Keratinocyte (primary cell): ENCODE results near the gene MEX3C. TPM values are rescaled to one million over a fixed set of nuclear protein-coding genes. Genes with fewer than 3 reads are reported as not detected.

Experiments
- DNase-seq: peaks from one replicate; pipeline ENCODE4 v3.0.0-alpha.2; 2011; ENCODE audit warnings: low read depth, missing footprints, low spot score
- FAIRE-seq: peaks from 2 replicates; lab custom pipeline; 2011; peaks lifted over from hg19 to GRCh38; lab: Jason Lieb, UNC
- H2AFZ ChIP-seq: 2 replicates; pipeline ENCODE4 v1.6.0; 2012; ENCODE audit warnings: low read length, control low read depth, inconsistent platforms; ENCODE audit not compliant: control insufficient read depth
- H3K27ac ChIP-seq: 2 replicates; pipeline ENCODE4 v1.5.1; 2011; ENCODE audit warnings: low read length; ENCODE audit not compliant: control insufficient read depth, insufficient read depth
- H3K27me3 ChIP-seq: 3 replicates; pipeline ENCODE4 v1.6.0; 2011; ENCODE audit warnings: low read length; ENCODE audit not compliant: control insufficient read depth, insufficient read depth; ENCODE audit errors: extremely low read depth
- H3K36me3 ChIP-seq, 2 experiments: 2 replicates in 1 of 2; 3 replicates in 1 of 2; pipeline ENCODE4 v1.5.1; 2011; ENCODE audit warnings: low read length in 2 of 2, mild to moderate bottlenecking in 1 of 2; ENCODE audit not compliant: control insufficient read depth in 2 of 2, insufficient read depth in 2 of 2; ENCODE audit errors: extremely low read depth in 1 of 2
- H3K4me1 ChIP-seq: 3 replicates; pipeline ENCODE4 v1.5.1; 2011; ENCODE audit warnings: low read length; ENCODE audit not compliant: control insufficient read depth, insufficient read depth; ENCODE audit errors: extremely low read depth
- H3K4me2 ChIP-seq: 3 replicates; pipeline ENCODE4 v1.6.0; 2011; ENCODE audit warnings: low read depth, low read length; ENCODE audit not compliant: control insufficient read depth, insufficient read depth; ENCODE audit errors: extremely low read depth
- H3K4me3 ChIP-seq, 3 experiments: fragments of 200-600 bp in 1 of 3; sonication (generic) in 1 of 3; 2 replicates in 2 of 3; 3 replicates in 1 of 3; pipeline ENCODE4 v1.5.1; 2011 to 2016; ENCODE audit warnings: low read length in 3 of 3, mild to moderate bottlenecking in 3 of 3, control low read depth in 2 of 3, inconsistent platforms in 1 of 3, low read depth in 1 of 3, mixed read lengths in 1 of 3, mixed run types in 1 of 3, moderate library complexity in 1 of 3; ENCODE audit not compliant: control insufficient read depth in 2 of 3, insufficient read depth in 2 of 3; ENCODE audit errors: extremely low read depth in 1 of 3
- H3K79me2 ChIP-seq: 2 replicates; pipeline ENCODE4 v1.6.0; 2012; ENCODE audit warnings: low read length; ENCODE audit not compliant: control insufficient read depth, insufficient read depth
- H3K9ac ChIP-seq: 3 replicates; pipeline ENCODE4 v1.6.0; 2011; ENCODE audit warnings: low read length; ENCODE audit not compliant: control insufficient read depth, insufficient read depth; ENCODE audit errors: extremely low read depth
- H3K9me1 ChIP-seq: 3 replicates; pipeline ENCODE4 v1.6.0; 2011; ENCODE audit warnings: low read length; ENCODE audit not compliant: control insufficient read depth, insufficient read depth; ENCODE audit errors: extremely low read depth
- H3K9me3 ChIP-seq: 2 replicates; pipeline ENCODE4 v1.5.1; 2012; ENCODE audit warnings: low read depth, low read length; ENCODE audit not compliant: control insufficient read depth
- H4K20me1 ChIP-seq: 3 replicates; pipeline ENCODE4 v1.6.0; 2011; ENCODE audit warnings: low read length; ENCODE audit not compliant: control insufficient read depth, insufficient read depth; ENCODE audit errors: extremely low read depth
- EZH2 ChIP-seq: IDR thresholded peaks from one replicate; pipeline ENCODE4 v1.6.1; 2012; ENCODE audit warnings: inconsistent platforms, mild to moderate bottlenecking, low read length, moderate library complexity
- dilution Hi-C: fragments of 300-500 bp; cut with MboI; formaldehyde crosslinking; loops from one replicate; pipeline ENCODE4 v1.7.0; 2020; ENCODE audit warnings: low sequenced_read_pairs; ENCODE audit not compliant: extremely low pct_ligation_motif_present
- polyA plus RNA-seq, 5 experiments: library from polyadenylated mRNA; depleted of rRNA in 3 of 5; stranded (reverse) in 3 of 5; stranded (forward) in 1 of 5; unstranded in 1 of 5; fragments of >200 nt; gene quantifications; 1 replicate in 1 of 5; 2 replicates in 3 of 5; 3 replicates in 1 of 5; pipeline versions ENCODE4 v1.2.1 to v1.2.3, GENCODE V29; 2011 to 2012; ENCODE audit warnings: missing spikeins in 2 of 5, low read depth in 1 of 5, low replicate concordance in 1 of 5
- TF ChIP-seq, protein P1 (sequence below), 3 experiments: IDR thresholded peaks in 1 of 3; conservative IDR thresholded peaks in 1 of 3; optimal IDR thresholded peaks in 1 of 3; 2 replicates in 2 of 3; 3 replicates in 1 of 3; pipeline versions ENCODE3 to v1.5.1; 2011; ENCODE audit warnings: low read length in 3 of 3, mild to moderate bottlenecking in 3 of 3, moderate library complexity in 2 of 3, control low read depth in 1 of 3, inconsistent platforms in 1 of 3; ENCODE audit not compliant: insufficient read depth in 2 of 3; ENCODE audit errors: extremely low read depth in 1 of 3

MEX3C gene
- polyA plus RNA-seq, 1 donor (not counting 4 experiments of a cell fraction or from before 2014, with no cell fraction given): 75.1 TPM

DNA sequence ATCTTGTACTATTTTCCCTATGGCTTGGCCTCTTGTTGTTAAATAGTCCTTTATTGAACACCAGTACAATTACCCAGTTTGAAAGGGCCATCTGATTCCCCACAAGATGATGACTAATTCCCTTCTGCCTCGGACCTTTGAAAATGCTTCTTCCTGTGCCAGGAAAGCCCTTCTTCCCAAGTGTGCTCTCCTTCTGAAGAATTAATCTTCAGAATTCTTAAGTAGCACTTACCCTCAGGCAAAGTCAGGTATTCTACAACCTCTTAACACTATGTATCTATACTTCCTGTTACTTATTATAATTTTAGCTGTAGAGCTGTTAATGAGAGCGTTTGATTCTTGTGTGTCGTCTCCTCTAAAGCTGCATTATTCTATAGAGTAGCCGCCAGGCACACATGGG is 28.6 kb upstream of the MEX3C start:
- H3K4me2 ChIP-seq: no peak overlapping the region
- H4K20me1 ChIP-seq: no peaks in the 10 kb centered on the region
- peaks cover 3% of the 10 kb centered on the region for H3K4me1 ChIP-seq
- H3K79me2 ChIP-seq: no peaks in the 10 kb centered on the region
- no peaks in the 10 kb centered on the region for H3K9me1 ChIP-seq
- no peak for DNase-seq
- dilution Hi-C loops: no loop called here
- no peak overlapping the region for H3K27ac ChIP-seq
- FAIRE-seq: peak; percentile 78
- no peak for TF ChIP-seq EZH2
- TF ChIP-seq, protein P1, sequence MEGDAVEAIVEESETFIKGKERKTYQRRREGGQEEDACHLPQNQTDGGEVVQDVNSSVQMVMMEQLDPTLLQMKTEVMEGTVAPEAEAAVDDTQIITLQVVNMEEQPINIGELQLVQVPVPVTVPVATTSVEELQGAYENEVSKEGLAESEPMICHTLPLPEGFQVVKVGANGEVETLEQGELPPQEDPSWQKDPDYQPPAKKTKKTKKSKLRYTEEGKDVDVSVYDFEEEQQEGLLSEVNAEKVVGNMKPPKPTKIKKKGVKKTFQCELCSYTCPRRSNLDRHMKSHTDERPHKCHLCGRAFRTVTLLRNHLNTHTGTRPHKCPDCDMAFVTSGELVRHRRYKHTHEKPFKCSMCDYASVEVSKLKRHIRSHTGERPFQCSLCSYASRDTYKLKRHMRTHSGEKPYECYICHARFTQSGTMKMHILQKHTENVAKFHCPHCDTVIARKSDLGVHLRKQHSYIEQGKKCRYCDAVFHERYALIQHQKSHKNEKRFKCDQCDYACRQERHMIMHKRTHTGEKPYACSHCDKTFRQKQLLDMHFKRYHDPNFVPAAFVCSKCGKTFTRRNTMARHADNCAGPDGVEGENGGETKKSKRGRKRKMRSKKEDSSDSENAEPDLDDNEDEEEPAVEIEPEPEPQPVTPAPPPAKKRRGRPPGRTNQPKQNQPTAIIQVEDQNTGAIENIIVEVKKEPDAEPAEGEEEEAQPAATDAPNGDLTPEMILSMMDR (optimal IDR thresholded peaks at IDR 0.05 in 1 of 3, IDR thresholded peaks at IDR 0.05 in 1 of 3, conservative IDR thresholded peaks at IDR 0.05 in 1 of 3; ENCODE audit: extremely low read depth in 1 of 3, insufficient read depth in 2 of 3, low read length in 3 of 3): no peak
- H3K36me3 ChIP-seq: no peaks in the 10 kb centered on the region
- no peaks in the 10 kb centered on the region for H3K9me3 ChIP-seq
- no peaks in the 10 kb centered on the region for H3K27me3 ChIP-seq
- no peak overlapping the region for H3K4me3 ChIP-seq
- H2AFZ ChIP-seq: no peak overlapping the region
- H3K9ac ChIP-seq: no peak overlapping the region

DNA sequence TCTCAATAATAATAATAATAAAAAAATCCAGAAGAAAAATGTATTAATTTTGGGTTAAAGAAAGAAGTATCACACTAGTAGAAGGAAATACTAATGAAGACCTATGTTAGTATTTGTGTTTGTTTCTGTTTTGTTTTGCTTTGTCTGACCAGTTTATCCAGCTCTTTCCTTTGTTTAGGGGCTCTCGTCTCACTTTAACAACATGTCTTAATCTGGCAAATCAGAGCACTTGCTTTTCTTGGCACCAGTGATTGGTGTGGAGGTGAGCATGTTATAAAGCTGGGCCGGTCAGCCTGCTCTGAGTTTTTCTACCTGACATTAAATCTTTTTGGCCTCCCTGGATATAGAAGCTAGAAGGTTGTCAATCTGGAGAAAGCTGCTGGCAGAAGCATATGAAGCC is 15.1 kb upstream of the MEX3C start:
- dilution Hi-C loops: no loop called here
- H3K4me3 ChIP-seq: no peak overlapping the region
- H4K20me1 ChIP-seq: no peaks in the 10 kb centered on the region
- no peaks in the 10 kb centered on the region for H3K36me3 ChIP-seq
- H3K27me3 ChIP-seq: no peaks in the 10 kb centered on the region
- FAIRE-seq (no peak), DNase-seq (no peak)
- no peak overlapping the region for H3K9ac ChIP-seq
- H3K4me2 ChIP-seq: no peak overlapping the region
- no peak overlapping the region for H3K27ac ChIP-seq
- no peaks in the 10 kb centered on the region for H3K79me2 ChIP-seq
- H3K9me1 ChIP-seq: no peaks in the 10 kb centered on the region
- TF ChIP-seq EZH2: no peak
- TF ChIP-seq, protein P1 (optimal IDR thresholded peaks at IDR 0.05 in 1 of 3, IDR thresholded peaks at IDR 0.05 in 1 of 3, conservative IDR thresholded peaks at IDR 0.05 in 1 of 3; ENCODE audit: extremely low read depth in 1 of 3, insufficient read depth in 2 of 3, low read length in 3 of 3): no peak
- H3K9me3 ChIP-seq: no peaks in the 10 kb centered on the region
- no peak overlapping the region for H2AFZ ChIP-seq
- H3K4me1 ChIP-seq: no peaks in the 10 kb centered on the region
